T-helper 1 cell treated with Interleukin-12 subunit alpha and Interleukin-12 subunit beta and Interleukin-4 antibody, amounts not matched to agents 30 μg/mL and 1 μg/mL, for 36 hours (primary cell): ENCODE measurements around the gene RAC3.

Experiments used
- H3K27ac Mint-ChIP-seq: one replicate; pipeline ENCODE4 v1.8.0; 2021; ENCODE audit warnings: mild to moderate bottlenecking, mixed read lengths
- H3K27me3 Mint-ChIP-seq: one replicate; pipeline ENCODE4 v1.8.0; 2021; ENCODE audit warnings: low read depth, mixed read lengths
- H3K36me3 Mint-ChIP-seq: one replicate; pipeline ENCODE4 v1.8.0; 2021; ENCODE audit warnings: low read depth, mixed read lengths
- H3K4me1 Mint-ChIP-seq: one replicate; pipeline ENCODE4 v1.8.0; 2021; ENCODE audit warnings: low read depth, mixed read lengths
- H3K4me3 Mint-ChIP-seq: one replicate; pipeline ENCODE4 v1.8.0; 2021; ENCODE audit warnings: mild to moderate bottlenecking, moderate library complexity, mixed read lengths
- H3K9me3 Mint-ChIP-seq: one replicate; pipeline ENCODE4 v1.8.0; 2021; ENCODE audit warnings: mixed read lengths

Gene RAC3

GRCh38 chr17:82022310-82022980 lies 9.0 kb upstream of the RAC3 start, which contains the start of gene CENPX:
CENPX (minus strand) TSS chr17:82022878; CDS start chr17:82022861, 17 bp downstream.
- peaks cover 3% of the 10 kb centered on the region for H3K36me3 Mint-ChIP-seq
- H3K27me3 Mint-ChIP-seq, result no peaks in the 10 kb centered on the region
- peaks cover 15% of the 10 kb centered on the region for H3K4me1 Mint-ChIP-seq
- peak within 1 kb of the TSS; percentile 59 for H3K27ac Mint-ChIP-seq
- H3K4me3 Mint-ChIP-seq, result peak within 1 kb of the TSS; percentile 82
- H3K9me3 Mint-ChIP-seq, result no peaks in the 10 kb centered on the region

DNA sequence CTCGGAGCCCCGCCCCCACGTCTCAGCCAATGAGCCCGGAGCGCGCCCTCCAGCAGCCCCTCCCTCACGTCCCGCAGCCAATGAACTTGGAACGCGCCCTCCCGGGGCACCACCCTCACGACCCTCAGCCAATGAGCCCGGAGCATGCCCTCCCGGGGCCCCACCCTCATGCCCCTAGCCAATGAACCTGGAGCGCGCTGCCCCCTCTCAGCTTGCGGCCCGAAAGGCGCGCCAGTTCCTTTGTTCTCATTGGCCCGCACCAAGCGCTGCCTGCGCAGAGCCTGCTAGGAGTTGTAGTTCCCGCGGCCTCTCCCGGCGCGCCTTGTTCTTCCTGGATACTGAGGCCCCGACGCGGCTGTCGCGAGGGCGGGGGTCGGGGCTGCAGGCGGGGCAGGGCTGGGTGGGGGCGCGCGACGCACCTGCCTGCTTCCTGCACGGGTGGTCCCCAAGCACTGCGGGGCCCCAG lies 8.5 kb upstream of the RAC3 start, which contains the start of gene LRRC45:
Gene LRRC45 (plus strand): TSS at position 325 of the 466 bp plus-strand sequence. CDS start 339 bp downstream, outside the sequence.
- H3K36me3 Mint-ChIP-seq, result peaks cover 3% of the 10 kb centered on the region
- peak within 1 kb of the TSS; percentile 59 for H3K27ac Mint-ChIP-seq
- peak within 1 kb of the TSS; percentile 82 for H3K4me3 Mint-ChIP-seq
- H3K27me3 Mint-ChIP-seq, result no peaks in the 10 kb centered on the region
- no peaks in the 10 kb centered on the region for H3K9me3 Mint-ChIP-seq
- H3K4me1 Mint-ChIP-seq, result peaks cover 15% of the 10 kb centered on the region

- Mint-ChIP-seq H3K4me1 (peaks cover 15% of the 10 kb centered on the region), H3K9me3 (no peaks in the 10 kb centered on the region), H3K27me3 (no peaks in the 10 kb centered on the region), H3K27ac (peak overlapping the region; percentile 45), H3K36me3 (peaks cover 3% of the 10 kb centered on the region), H3K4me3 (peak overlapping the region; percentile 79)
Observed at GRCh38 chr17:82023447-82024241, 7.8 kb upstream of the RAC3 start.

GRCh38 chr17:82024859-82025258 lies 6.6 kb upstream of the RAC3 start:
- Mint-ChIP-seq H3K27ac (no peak overlapping the region), H3K36me3 (peaks cover 3% of the 10 kb centered on the region), H3K9me3 (no peaks in the 10 kb centered on the region), H3K27me3 (no peaks in the 10 kb centered on the region), H3K4me1 (peaks cover 15% of the 10 kb centered on the region), H3K4me3 (no peak overlapping the region)

DNA sequence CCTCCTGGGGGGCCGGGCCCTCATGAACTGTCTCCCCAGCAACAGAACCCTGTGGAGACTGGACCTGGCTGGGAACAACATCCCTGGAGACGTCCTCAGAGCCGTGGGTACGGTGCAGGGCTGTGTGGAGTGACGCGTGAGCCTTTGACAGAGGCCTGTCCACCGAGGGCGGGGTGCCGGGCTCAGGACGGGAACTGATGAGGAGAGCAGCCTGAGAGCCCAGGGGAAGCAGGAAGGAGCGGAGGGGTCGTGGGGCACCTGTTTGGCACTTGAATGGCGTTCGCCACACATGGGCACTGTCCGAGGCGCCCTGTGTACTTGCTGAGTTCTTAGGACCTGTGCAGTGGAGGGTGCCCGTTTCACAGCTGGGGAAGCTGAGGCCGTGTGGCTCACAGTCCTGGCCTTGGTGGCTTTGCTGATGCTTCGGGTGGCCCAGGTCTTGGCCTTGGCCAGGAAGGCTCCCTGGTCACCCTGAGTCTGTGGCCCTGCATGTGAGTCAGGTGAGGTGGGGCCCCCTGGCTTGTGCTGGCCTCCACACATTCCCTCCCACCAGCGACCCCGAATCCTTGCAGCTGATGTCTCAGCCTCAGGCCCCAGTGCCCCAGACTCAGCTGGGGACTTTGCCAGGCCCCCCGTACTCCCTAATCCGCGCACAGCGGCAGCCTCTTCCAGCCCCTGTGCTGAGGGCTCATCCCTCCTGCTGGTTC lies 5.9 kb upstream of the RAC3 start:
- Mint-ChIP-seq H3K4me1 (peaks cover 15% of the 10 kb centered on the region), H3K4me3 (no peak overlapping the region)

GRCh38 chr17:82028246-82028645 lies 3.2 kb upstream of the RAC3 start:
- H3K27ac Mint-ChIP-seq, result no peak overlapping the region
- H3K27me3 Mint-ChIP-seq, result no peaks in the 10 kb centered on the region
- peaks cover 8% of the 10 kb centered on the region for H3K4me1 Mint-ChIP-seq

More for the DNA sequence above, 5.9 kb upstream of the RAC3 start:
- no peaks in the 10 kb centered on the region for H3K9me3 Mint-ChIP-seq
- no peak overlapping the region for H3K27ac Mint-ChIP-seq
- peaks cover 3% of the 10 kb centered on the region for H3K36me3 Mint-ChIP-seq
- no peaks in the 10 kb centered on the region for H3K27me3 Mint-ChIP-seq

DNA sequence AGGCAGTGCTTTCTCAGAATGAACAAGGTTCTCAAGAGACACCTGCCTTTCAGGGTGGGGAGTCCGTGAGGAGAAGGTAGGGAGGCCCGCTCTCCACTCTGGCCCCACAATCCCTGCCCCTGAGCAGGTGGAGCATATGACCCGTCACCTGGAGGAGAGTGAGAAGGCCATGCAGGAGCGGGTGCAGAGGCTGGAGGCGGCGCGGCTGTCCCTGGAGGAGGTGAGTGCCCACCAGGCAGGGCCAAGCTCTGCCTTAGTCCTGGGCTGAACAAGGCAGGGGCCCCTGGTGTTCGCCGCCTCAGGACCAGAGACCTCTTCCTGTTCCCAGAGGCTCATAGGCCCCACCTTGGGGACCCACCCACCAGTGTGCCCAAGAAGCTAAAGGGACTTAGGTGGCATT lies 2.5 kb upstream of the RAC3 start:
- H3K4me3 Mint-ChIP-seq, result no peak overlapping the region

More at GRCh38 chr17:82028246-82028645, 3.2 kb upstream of the RAC3 start:
- H3K9me3 Mint-ChIP-seq, result no peaks in the 10 kb centered on the region
- no peak overlapping the region for H3K4me3 Mint-ChIP-seq
- peaks cover 3% of the 10 kb centered on the region for H3K36me3 Mint-ChIP-seq

DNA sequence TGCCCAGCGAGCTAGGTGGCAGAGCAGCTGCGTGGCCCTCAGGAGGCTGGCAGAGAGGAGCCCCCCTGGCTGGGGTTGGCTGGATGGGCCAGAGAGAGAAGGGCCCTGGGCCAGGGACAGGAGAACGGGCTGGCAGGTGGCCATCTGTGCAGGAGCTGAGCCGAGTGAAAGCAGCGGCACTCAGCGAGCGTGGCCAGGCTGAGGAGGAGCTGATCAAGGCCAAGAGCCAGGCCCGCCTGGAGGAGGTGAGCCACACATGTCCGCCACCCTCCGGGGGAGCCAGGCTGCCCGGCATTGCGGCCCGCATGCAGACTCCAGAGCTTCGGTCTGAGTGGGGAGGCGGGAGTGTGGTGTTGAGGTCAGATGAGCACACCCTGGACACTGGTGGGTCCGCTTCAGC lies 2.1 kb upstream of the RAC3 start:
- peak overlapping the region; percentile 61 for H3K4me3 Mint-ChIP-seq

More for the DNA sequence above, 2.5 kb upstream of the RAC3 start:
- no peaks in the 10 kb centered on the region for H3K27me3 Mint-ChIP-seq
- H3K36me3 Mint-ChIP-seq, result peaks cover 3% of the 10 kb centered on the region
- no peak overlapping the region for H3K27ac Mint-ChIP-seq
- H3K9me3 Mint-ChIP-seq, result no peaks in the 10 kb centered on the region
- peaks cover 5% of the 10 kb centered on the region for H3K4me1 Mint-ChIP-seq

DNA sequence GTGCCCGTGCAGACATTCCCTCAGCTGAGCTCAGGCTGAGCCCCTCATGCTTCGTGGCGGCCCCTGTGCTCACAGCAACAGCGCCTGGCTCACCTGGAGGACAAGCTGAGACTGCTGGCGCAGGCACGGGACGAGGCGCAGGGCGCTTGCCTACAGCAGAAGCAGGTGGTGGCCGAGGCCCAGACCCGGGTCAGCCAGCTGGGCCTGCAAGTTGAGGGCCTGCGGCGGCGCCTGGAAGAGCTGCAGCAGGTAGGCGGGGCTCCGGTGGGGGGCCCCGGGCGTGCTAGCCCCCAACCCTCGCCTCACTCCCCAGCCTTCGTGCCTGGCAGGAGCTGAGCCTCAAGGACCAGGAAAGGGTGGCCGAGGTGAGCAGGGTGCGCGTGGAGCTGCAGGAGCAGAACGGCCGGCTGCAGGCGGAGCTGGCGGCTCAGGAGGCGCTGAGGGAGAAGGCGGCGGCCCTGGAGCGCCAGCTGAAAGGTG lies 1.4 kb upstream of the RAC3 start:
- no peak overlapping the region for H3K27ac Mint-ChIP-seq
- H3K4me1 Mint-ChIP-seq, result peaks cover 1% of the 10 kb centered on the region
- no peak overlapping the region for H3K4me3 Mint-ChIP-seq
- H3K9me3 Mint-ChIP-seq, result no peaks in the 10 kb centered on the region
- H3K27me3 Mint-ChIP-seq, result no peaks in the 10 kb centered on the region
- peaks cover 3% of the 10 kb centered on the region for H3K36me3 Mint-ChIP-seq

More for the DNA sequence above, 2.1 kb upstream of the RAC3 start:
- Mint-ChIP-seq H3K36me3 (peaks cover 3% of the 10 kb centered on the region), H3K27ac (no peak overlapping the region), H3K4me1 (peaks cover 1% of the 10 kb centered on the region), H3K27me3 (no peaks in the 10 kb centered on the region), H3K9me3 (no peaks in the 10 kb centered on the region)

GRCh38 chr17:82030470-82031302 lies 792 bp upstream of the RAC3 start:
- Mint-ChIP-seq H3K27ac (peak overlapping the region; percentile 79), H3K4me1 (peaks cover 3% of the 10 kb centered on the region), H3K4me3 (peak overlapping the region; percentile 85), H3K36me3 (peaks cover 7% of the 10 kb centered on the region), H3K27me3 (no peaks in the 10 kb centered on the region), H3K9me3 (no peaks in the 10 kb centered on the region)

- Mint-ChIP-seq H3K27me3 (no peaks in the 10 kb centered on the region), H3K4me3 (peak overlapping the region; percentile 34), H3K36me3 (peaks cover 7% of the 10 kb centered on the region), H3K27ac (no peak overlapping the region), H3K9me3 (no peaks in the 10 kb centered on the region), H3K4me1 (peaks cover 4% of the 10 kb centered on the region)
Observed at GRCh38 chr17:82031885-82032627, 578 bp downstream of the RAC3 start.

DNA sequence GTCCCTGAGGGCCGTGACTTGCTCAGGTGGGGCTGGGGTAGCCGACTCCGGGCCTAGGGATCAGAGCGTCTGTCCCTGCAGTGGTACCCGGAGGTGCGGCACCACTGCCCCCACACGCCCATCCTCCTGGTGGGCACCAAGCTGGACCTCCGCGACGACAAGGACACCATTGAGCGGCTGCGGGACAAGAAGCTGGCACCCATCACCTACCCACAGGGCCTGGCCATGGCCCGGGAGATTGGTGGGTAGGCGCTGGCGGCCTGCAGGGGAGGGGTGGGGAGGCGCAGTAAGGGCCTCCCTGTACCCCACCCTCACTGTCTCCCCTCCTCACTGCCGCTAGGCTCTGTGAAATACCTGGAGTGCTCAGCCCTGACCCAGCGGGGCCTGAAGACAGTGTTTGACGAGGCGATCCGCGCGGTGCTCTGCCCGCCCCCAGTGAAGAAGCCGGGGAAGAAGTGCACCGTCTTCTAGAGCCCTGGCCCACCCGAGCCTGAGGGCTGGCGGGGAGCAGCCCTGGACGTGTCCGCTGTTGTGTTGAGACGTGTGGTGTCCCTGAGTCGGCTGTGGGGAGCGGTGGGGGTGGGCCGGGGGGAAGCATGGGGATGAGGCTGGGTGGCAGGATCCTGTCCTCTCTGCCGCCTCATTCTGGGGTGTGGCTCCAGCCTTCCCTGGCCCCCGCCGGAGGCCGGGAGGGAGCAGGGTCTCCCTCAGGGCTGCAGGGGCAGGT lies 2.0 kb downstream of the RAC3 start:
- no peak overlapping the region for H3K4me3 Mint-ChIP-seq
- H3K4me1 Mint-ChIP-seq, result peaks cover 10% of the 10 kb centered on the region
- peaks cover 7% of the 10 kb centered on the region for H3K36me3 Mint-ChIP-seq
- H3K27me3 Mint-ChIP-seq, result peaks cover 4% of the 10 kb centered on the region
- H3K9me3 Mint-ChIP-seq, result no peaks in the 10 kb centered on the region
- H3K27ac Mint-ChIP-seq, result no peak overlapping the region
